Stimulated activated naive CD8-positive, alpha-beta T cell treated with anti-CD3 and anti-CD28 coated beads, Interleukin-15, Interleukin-2, amounts not matched to agents 100 ng/mL and 50 ng/mL, for 24 hours (primary cell): Measurements from ENCODE around the gene CCDC9B.

Experiments
- H3K27ac Mint-ChIP-seq: one replicate; pipeline ENCODE4 v1.8.0; 2021; ENCODE audit warnings: mild to moderate bottlenecking, mixed read lengths
- H3K27me3 Mint-ChIP-seq: one replicate; pipeline ENCODE4 v1.8.0; 2021; ENCODE audit warnings: mixed read lengths
- H3K36me3 Mint-ChIP-seq: one replicate; pipeline ENCODE4 v1.8.0; 2021; ENCODE audit warnings: low read depth, mixed read lengths
- H3K4me1 Mint-ChIP-seq: one replicate; pipeline ENCODE4 v1.8.0; 2021; ENCODE audit warnings: low read depth, mixed read lengths
- H3K4me3 Mint-ChIP-seq: one replicate; pipeline ENCODE4 v1.8.0; 2021; ENCODE audit warnings: mild to moderate bottlenecking, mixed read lengths
- H3K9me3 Mint-ChIP-seq: one replicate; pipeline ENCODE4 v1.8.0; 2021; ENCODE audit warnings: mixed read lengths

The CCDC9B gene

DNA sequence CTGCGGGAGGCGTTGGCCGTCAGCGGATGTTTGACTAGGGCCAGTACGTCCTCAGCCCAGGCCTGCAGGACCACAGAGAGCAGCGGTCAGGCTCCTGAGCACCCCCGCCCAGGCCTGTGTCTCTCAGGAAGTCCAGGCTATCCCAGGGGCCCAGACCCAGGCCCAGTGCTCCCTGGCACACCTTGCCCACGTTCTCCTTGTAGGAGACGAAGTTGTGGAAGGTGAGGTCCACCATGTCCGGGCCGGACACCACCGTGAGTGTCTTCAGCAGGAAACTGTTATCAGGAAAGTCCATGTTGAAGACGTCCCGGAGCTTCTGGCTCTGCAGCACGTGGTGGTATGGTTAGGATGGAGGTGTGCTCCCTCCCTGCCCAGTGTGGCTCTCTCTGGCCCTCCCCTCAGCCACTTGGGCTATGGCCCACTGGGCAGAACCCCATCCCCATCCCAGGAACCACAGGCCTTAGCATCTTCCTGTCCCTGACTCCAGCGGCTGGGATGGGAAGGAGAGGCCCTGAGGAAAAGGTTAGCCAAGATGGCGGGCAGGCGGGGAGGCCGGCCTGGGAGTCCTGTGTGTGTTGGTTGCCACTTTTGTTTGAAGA is 38.4 kb downstream of the CCDC9B start:
- H3K27me3 Mint-ChIP-seq, result no peaks in the 10 kb centered on the region
- H3K36me3 Mint-ChIP-seq, result peaks cover 26% of the 10 kb centered on the region
- no peak overlapping the region for H3K4me3 Mint-ChIP-seq
- H3K9me3 Mint-ChIP-seq, result no peaks in the 10 kb centered on the region
- no peak overlapping the region for H3K27ac Mint-ChIP-seq
- H3K4me1 Mint-ChIP-seq, result peaks cover 13% of the 10 kb centered on the region

DNA sequence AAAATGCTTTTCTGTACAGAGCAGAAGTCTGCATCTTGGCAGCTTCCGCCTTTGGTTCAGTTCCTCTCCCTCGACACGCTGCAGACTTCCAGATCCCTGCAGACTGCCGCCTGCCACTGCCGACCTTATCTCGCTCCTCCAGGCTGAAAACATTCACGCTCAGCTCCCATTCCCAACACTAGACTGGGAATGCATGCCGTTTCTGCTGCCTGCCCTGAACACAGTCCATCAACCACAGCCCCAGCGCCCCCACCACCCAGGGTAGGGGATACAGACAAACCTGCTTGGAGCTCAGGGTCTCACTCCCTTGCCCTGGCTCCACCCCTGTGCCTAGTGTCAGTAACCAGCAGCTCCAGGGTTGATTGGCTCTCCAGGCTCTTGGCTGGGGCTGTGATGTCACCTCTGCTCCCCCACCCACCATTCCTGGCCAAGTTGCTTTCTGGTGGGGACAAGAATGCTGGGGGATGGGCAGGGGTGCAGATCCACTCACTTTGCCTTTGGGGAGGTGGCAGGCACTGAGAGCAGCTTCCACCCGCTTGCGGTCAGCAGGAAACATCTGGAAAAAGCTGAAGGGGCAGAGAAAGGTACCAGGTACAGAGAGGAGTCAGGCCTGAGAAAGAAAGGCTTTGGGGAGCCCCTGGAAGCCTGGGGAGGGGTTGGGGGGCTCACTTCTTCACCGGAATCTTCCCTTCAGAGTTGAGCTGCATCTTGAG is 39.1 kb downstream of the CCDC9B start:
- H3K9me3 Mint-ChIP-seq, result no peaks in the 10 kb centered on the region
- H3K27me3 Mint-ChIP-seq, result no peaks in the 10 kb centered on the region
- peaks cover 30% of the 10 kb centered on the region for H3K36me3 Mint-ChIP-seq
- peaks cover 8% of the 10 kb centered on the region for H3K4me1 Mint-ChIP-seq
- no peak overlapping the region for H3K27ac Mint-ChIP-seq
- no peak overlapping the region for H3K4me3 Mint-ChIP-seq

DNA sequence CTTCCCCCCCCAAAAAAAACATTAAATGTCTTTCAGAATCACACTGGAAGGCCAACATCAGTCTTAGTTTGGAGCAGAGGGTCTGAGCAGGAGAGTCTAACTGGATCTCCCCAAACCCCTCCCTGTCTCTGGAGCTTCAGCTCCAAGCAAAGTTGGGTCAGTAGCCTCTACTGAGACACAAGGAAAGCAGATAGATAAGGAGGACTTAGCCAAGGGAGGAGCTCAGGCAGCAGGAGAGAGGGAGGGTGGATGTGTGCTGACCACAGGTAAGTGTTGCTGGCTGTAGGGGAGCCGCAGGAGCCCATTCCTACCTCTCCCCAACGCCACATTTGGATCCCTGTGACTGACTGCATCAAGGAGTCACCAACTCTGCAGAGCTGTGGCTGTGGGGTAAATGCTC is 40.0 kb downstream of the CCDC9B start:
- Mint-ChIP-seq H3K36me3 (peaks cover 30% of the 10 kb centered on the region), H3K27me3 (no peaks in the 10 kb centered on the region), H3K27ac (no peak overlapping the region), H3K4me1 (no peaks in the 10 kb centered on the region), H3K9me3 (no peaks in the 10 kb centered on the region), H3K4me3 (no peak overlapping the region)

DNA sequence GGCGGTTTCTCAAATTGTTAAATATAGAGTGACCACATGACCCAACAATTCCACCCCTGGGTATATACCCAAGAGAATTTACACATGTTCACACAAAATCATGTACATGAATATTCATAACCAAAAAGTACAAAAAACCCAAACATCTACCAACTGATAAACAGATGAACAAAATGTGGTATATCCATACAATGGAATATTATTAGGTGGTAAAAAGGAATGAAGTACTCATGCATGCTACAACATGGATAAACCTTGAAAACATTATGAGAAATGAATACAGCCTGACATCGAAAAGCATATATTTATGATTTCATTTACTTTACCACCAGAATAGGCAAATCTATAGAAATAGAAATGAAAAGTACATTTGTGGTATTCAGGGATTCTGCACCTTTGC is 40.4 kb downstream of the CCDC9B start:
- no peaks in the 10 kb centered on the region for H3K27me3 Mint-ChIP-seq
- no peak overlapping the region for H3K4me3 Mint-ChIP-seq
- H3K36me3 Mint-ChIP-seq, result peaks cover 30% of the 10 kb centered on the region
- H3K4me1 Mint-ChIP-seq, result no peaks in the 10 kb centered on the region
- no peak overlapping the region for H3K27ac Mint-ChIP-seq
- H3K9me3 Mint-ChIP-seq, result no peaks in the 10 kb centered on the region

DNA sequence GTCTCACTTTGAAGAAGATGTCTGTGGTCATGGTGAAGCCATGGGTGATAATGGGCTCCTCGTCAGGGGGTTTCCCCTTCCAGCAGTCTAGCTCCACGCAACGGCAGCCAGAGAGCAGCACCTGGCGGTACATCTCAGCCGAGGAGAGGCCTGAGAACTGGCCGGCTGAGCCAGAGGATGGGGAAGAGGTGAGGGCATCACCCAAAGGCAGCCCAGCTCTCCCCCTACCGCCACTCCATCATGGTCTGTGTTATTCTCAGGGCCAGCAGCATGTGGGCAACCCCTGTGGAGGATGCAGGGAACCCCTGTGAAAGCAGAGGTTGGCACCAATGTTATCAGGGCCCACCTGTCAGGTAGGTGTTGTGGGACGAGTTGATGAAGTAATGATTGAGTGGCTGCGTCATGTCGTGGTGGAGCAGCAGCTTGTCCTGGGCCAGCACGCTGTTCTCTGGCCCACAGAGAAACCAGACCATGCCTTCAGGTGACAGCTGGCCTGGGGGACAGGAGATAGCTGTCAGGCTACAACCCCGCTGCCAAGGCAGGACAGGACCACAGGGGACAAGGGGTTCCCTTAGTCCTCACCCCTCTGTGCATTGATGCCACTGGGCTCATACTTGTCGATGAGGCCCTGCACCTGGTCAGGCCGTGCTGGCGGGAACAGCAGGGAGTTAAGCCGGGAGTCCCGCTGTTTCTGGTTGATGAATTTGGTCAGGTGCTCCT is 42.4 kb downstream of the CCDC9B start:
- Mint-ChIP-seq H3K4me1 (no peaks in the 10 kb centered on the region), H3K27ac (no peak overlapping the region), H3K4me3 (no peak overlapping the region), H3K36me3 (peaks cover 30% of the 10 kb centered on the region), H3K27me3 (no peaks in the 10 kb centered on the region), H3K9me3 (no peaks in the 10 kb centered on the region)

GRCh38 chr15:40297356-40297755 is 43.4 kb downstream of the CCDC9B start:
- H3K27me3 Mint-ChIP-seq, result no peaks in the 10 kb centered on the region
- H3K4me3 Mint-ChIP-seq, result no peak overlapping the region
- H3K36me3 Mint-ChIP-seq, result peaks cover 30% of the 10 kb centered on the region
- H3K27ac Mint-ChIP-seq, result no peak overlapping the region
- no peaks in the 10 kb centered on the region for H3K4me1 Mint-ChIP-seq
- no peaks in the 10 kb centered on the region for H3K9me3 Mint-ChIP-seq

- no peaks in the 10 kb centered on the region for H3K4me1 Mint-ChIP-seq
- H3K4me3 Mint-ChIP-seq, result no peak overlapping the region
These were observed 44.0 kb downstream of the CCDC9B start for GRCh38 chr15:40296561-40297230.

GRCh38 chr15:40295877-40296560 is 44.7 kb downstream of the CCDC9B start:
- H3K36me3 Mint-ChIP-seq, result peaks cover 25% of the 10 kb centered on the region
- no peak overlapping the region for H3K27ac Mint-ChIP-seq
- H3K4me3 Mint-ChIP-seq, result no peak overlapping the region
- no peaks in the 10 kb centered on the region for H3K27me3 Mint-ChIP-seq
- no peaks in the 10 kb centered on the region for H3K4me1 Mint-ChIP-seq
- H3K9me3 Mint-ChIP-seq, result no peaks in the 10 kb centered on the region

More at GRCh38 chr15:40296561-40297230, 44.0 kb downstream of the CCDC9B start:
- no peaks in the 10 kb centered on the region for H3K27me3 Mint-ChIP-seq
- H3K27ac Mint-ChIP-seq, result no peak overlapping the region
- no peaks in the 10 kb centered on the region for H3K9me3 Mint-ChIP-seq
- peaks cover 29% of the 10 kb centered on the region for H3K36me3 Mint-ChIP-seq

GRCh38 chr15:40295297-40295696 is 45.4 kb downstream of the CCDC9B start:
- Mint-ChIP-seq H3K4me1 (no peaks in the 10 kb centered on the region), H3K36me3 (peaks cover 21% of the 10 kb centered on the region), H3K4me3 (no peak overlapping the region), H3K27me3 (no peaks in the 10 kb centered on the region), H3K27ac (no peak overlapping the region), H3K9me3 (no peaks in the 10 kb centered on the region)

GRCh38 chr15:40293905-40294895 is 46.5 kb downstream of the CCDC9B start:
- H3K9me3 Mint-ChIP-seq, result no peaks in the 10 kb centered on the region
- H3K36me3 Mint-ChIP-seq, result peaks cover 18% of the 10 kb centered on the region
- no peak overlapping the region for H3K4me3 Mint-ChIP-seq
- no peaks in the 10 kb centered on the region for H3K27me3 Mint-ChIP-seq
- H3K27ac Mint-ChIP-seq, result no peak overlapping the region
- H3K4me1 Mint-ChIP-seq, result no peaks in the 10 kb centered on the region

GRCh38 chr15:40293006-40293405 is 47.7 kb downstream of the CCDC9B start:
- Mint-ChIP-seq H3K27me3 (no peaks in the 10 kb centered on the region), H3K4me1 (no peaks in the 10 kb centered on the region), H3K4me3 (no peak overlapping the region), H3K27ac (no peak overlapping the region), H3K9me3 (no peaks in the 10 kb centered on the region), H3K36me3 (peaks cover 14% of the 10 kb centered on the region)

DNA sequence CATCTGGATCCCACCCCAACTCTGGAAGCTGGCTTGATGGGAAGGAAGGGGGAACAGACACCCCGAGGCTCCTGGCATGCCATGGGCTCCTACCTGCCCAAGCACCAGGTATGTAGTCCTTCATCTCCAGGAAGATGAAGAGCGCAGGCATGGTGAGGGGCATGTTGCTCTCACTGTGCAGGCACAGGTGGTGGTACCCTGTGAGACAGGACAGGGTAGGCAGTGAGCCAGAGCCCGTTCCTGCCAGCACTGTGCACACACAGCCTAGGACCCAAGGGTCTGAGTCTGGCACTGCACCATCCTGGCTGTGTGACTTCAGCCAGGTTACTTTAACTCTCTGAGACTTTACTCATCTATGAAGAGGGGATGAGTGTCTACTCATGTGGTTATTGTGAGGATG is 48.5 kb downstream of the CCDC9B start:
- Mint-ChIP-seq H3K36me3 (peaks cover 14% of the 10 kb centered on the region), H3K27me3 (no peaks in the 10 kb centered on the region), H3K9me3 (no peaks in the 10 kb centered on the region), H3K4me1 (no peaks in the 10 kb centered on the region), H3K4me3 (no peak overlapping the region), H3K27ac (no peak overlapping the region)

DNA sequence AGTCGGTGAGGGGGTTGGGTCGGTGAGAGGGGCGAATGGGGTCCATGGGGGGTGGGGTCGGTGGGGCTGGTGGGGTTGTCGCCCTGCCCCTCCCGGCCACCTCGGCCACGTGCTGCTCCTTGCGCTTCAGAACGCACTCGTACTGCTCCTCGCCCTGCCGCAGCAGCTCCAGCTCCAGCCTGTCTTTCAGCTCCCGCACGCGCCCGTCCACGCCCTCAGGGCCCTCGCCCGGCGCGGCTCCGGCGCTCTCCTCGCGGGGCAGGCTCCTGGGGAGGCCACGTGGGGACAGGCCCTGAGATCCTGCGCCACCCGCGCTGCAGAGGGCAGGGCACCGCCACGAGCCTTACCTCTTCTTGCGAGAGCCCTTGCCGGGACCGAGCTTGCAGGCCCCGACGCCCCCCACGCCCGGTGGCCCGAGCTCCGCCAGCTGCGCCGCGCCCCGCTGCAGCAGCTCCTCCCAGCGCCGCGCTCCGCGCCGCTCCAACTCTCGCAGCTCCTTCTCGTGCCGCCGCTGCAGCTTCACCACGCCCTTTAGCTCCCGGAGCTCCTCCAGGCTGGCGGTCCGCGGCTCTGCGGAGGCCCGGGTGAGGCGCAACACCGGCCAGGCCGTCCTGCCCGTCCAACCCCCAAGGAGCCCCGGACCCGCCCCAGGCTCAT is 49.7 kb downstream of the CCDC9B start:
- Mint-ChIP-seq H3K9me3 (no peaks in the 10 kb centered on the region), H3K36me3 (peaks cover 10% of the 10 kb centered on the region), H3K27ac (no peak overlapping the region), H3K27me3 (no peaks in the 10 kb centered on the region), H3K4me1 (no peaks in the 10 kb centered on the region), H3K4me3 (no peak overlapping the region)
